ENCODE measurements around the gene PTPN21.

GRCh38 chr14:88551094-88551870 is 3.5 kb downstream of the PTPN21 start:
- TF ChIP-seq MAFF (IDR thresholded peaks at IDR 0.05; ENCODE audit: low read length) = no peak
- 0 out of 2 replicates have a peak, but pooled peaks have one; percentile 36 for TF ChIP-seq NKRF (IDR thresholded peaks at IDR 0.05; ENCODE audit: borderline replicate concordance)
